GM12878 (cell line): ENCODE results near the gene ARHGAP15. TPM values are rescaled to one million over a fixed set of nuclear protein-coding genes. Genes with fewer than 3 reads are reported as not detected.

ENCODE experiments used
- ATAC-seq: fragments of 200-7000 bp; cut with Tn5 transposase; 3 replicates; pipeline ENCODE4 v1.9.1; 2020; ENCODE audit warnings: mild to moderate bottlenecking, moderate library complexity
- BruUV-seq: library from RNA; stranded (reverse); fragments of 400-500 nt; replicated peaks from 2 replicates; lab custom pipeline; 2021; lab: Mats Ljungman, UMichigan
- CTCF ChIA-PET: fragments of 300-600 bp; sonication (Branson Sonifier 250); formaldehyde crosslinking; extraction: SDS; loops from one replicate; lab custom pipeline; 2021; ENCODE audit warnings: inconsistent platforms; lab: Yijun Ruan, JAX
- POLR2A ChIA-PET: fragments of 350-600 bp; formaldehyde crosslinking; extraction: SDS; loops from one replicate; lab custom pipeline; 2021; ENCODE audit warnings: inconsistent platforms; lab: Charles Lee
- RAD21 ChIA-PET: fragments of 300-600 bp; sonication (Branson Sonifier 250); formaldehyde crosslinking; loops from one replicate; lab custom pipeline; 2023; ENCODE audit warnings: antibody characterized with exemption; ENCODE audit not compliant: unreplicated experiment; lab: Charles Lee
- SMC1A ChIA-PET: fragments of 300-600 bp; sonication (Branson Sonifier 250); formaldehyde crosslinking; loops from one replicate; lab custom pipeline; 2023; ENCODE audit not compliant: unreplicated experiment, uncharacterized antibody; lab: Charles Lee
- DNase-seq: peaks from one replicate; pipeline ENCODE4 v3.0.0-alpha.2; 2011; ENCODE audit warnings: low read depth, low spot score
- FAIRE-seq: peaks from 3 replicates; lab custom pipeline; 2011; peaks lifted over from hg19 to GRCh38; lab: Jason Lieb, UNC
- H2AFZ ChIP-seq: 2 replicates; pipeline ENCODE4 v1.6.0; 2011; ENCODE audit warnings: low read depth, low read length, control low read depth; ENCODE audit not compliant: control insufficient read depth
- H3K27ac ChIP-seq: 2 replicates; pipeline ENCODE4 v1.5.1; 2011; ENCODE audit warnings: control low read depth; ENCODE audit not compliant: control insufficient read depth, insufficient read depth
- H3K27me3 ChIP-seq, 2 experiments: replicated peaks in 1 of 2; 2 replicates each; pipeline versions ENCODE4 v1.6.0 to v1.6.1; 2011; ENCODE audit warnings: low read length in 1 of 2; ENCODE audit not compliant: control insufficient read depth in 2 of 2, insufficient read depth in 2 of 2
- H3K36me3 ChIP-seq, 2 experiments: 2 replicates each; pipeline ENCODE4 v1.5.1; 2011; ENCODE audit warnings: low read length in 1 of 2; ENCODE audit not compliant: control insufficient read depth in 2 of 2, insufficient read depth in 2 of 2
- H3K4me1 ChIP-seq: 2 replicates; pipeline ENCODE4 v1.6.1; 2011; ENCODE audit warnings: mild to moderate bottlenecking, low read length, moderate library complexity, mixed read lengths; ENCODE audit not compliant: control insufficient read depth, insufficient read depth
- H3K4me2 ChIP-seq: 2 replicates; pipeline ENCODE4 v1.6.0; 2011; ENCODE audit warnings: control low read depth; ENCODE audit not compliant: control insufficient read depth, insufficient read depth
- H3K4me3 ChIP-seq: fragments of 200-600 bp; sonication (generic); 2 replicates; pipeline ENCODE4 v1.5.1; 2016
- H3K79me2 ChIP-seq: 2 replicates; pipeline ENCODE4 v1.6.0; 2011; ENCODE audit warnings: low read length; ENCODE audit not compliant: control insufficient read depth, insufficient read depth
- H3K9ac ChIP-seq: 2 replicates; pipeline ENCODE4 v1.8.0; 2011; ENCODE audit warnings: low read length, control low read depth, mixed read lengths; ENCODE audit not compliant: control insufficient read depth, insufficient read depth
- H3K9me3 ChIP-seq: replicated peaks from 3 replicates; pipeline ENCODE4 v1.5.1; 2011; ENCODE audit warnings: mild to moderate bottlenecking, low read length; ENCODE audit not compliant: control insufficient read depth, insufficient read depth
- H4K20me1 ChIP-seq: 2 replicates; pipeline ENCODE4 v1.6.0; 2011; ENCODE audit not compliant: control insufficient read depth, insufficient read depth
- ATF7 ChIP-seq: fragments of 450-650 bp; IDR thresholded peaks from 2 replicates; pipeline ENCODE4 v1.6.1; 2016; ENCODE audit warnings: low read depth, mild to moderate bottlenecking
- BHLHE40 ChIP-seq, 2 experiments: fragments of 450-650 bp in 1 of 2; IDR thresholded peaks; 2 replicates each; pipeline ENCODE4 v1.6.1; 2011 to 2017; ENCODE audit warnings: low read depth in 2 of 2, borderline replicate concordance in 1 of 2, improper control_type of control experiment in 1 of 2, low read length in 1 of 2, mild to moderate bottlenecking in 1 of 2
- CBFB ChIP-seq: IDR thresholded peaks from 2 replicates; pipeline ENCODE4 v1.6.1; 2016; ENCODE audit warnings: antibody characterized with exemption, low read depth
- CEBPB ChIP-seq, 2 experiments: fragments of 150-350 bp in 1 of 2; IDR thresholded peaks; 2 replicates each; pipeline ENCODE4 v1.6.1; 2012 to 2014; ENCODE audit warnings: low read depth in 2 of 2, low read length in 2 of 2, borderline replicate concordance in 1 of 2, inconsistent platforms in 1 of 2
- EGR1 ChIP-seq, 2 experiments: IDR thresholded peaks; 1 replicate in 1 of 2; 2 replicates in 1 of 2; pipeline ENCODE4 v1.6.1; 2011 to 2012; ENCODE audit warnings: low read depth in 2 of 2, low read length in 2 of 2, borderline replicate concordance in 1 of 2, mild to moderate bottlenecking in 1 of 2, moderate library complexity in 1 of 2
- HDAC6 ChIP-seq: fragments of 200-600 bp; sonication (generic); IDR thresholded peaks from one replicate; pipeline ENCODE4 v1.8.0; 2017; ENCODE audit warnings: antibody characterized with exemption; ENCODE audit not compliant: unreplicated experiment
- JUNB ChIP-seq: IDR thresholded peaks from 2 replicates; pipeline ENCODE4 v1.6.1; 2016; ENCODE audit warnings: antibody characterized with exemption, mild to moderate bottlenecking
- LARP7 ChIP-seq: fragments of 450-650 bp; IDR thresholded peaks from 2 replicates; pipeline ENCODE4 v1.6.1; 2017; ENCODE audit warnings: mild to moderate bottlenecking
- MEF2A ChIP-seq: IDR thresholded peaks from 2 replicates; pipeline ENCODE4 v1.6.1; 2011; ENCODE audit warnings: low read depth, mild to moderate bottlenecking, low read length, moderate library complexity; ENCODE audit not compliant: insufficient read depth
- MEF2B ChIP-seq: fragments of 450-650 bp; IDR thresholded peaks from 2 replicates; pipeline ENCODE4 v1.6.1; 2018; ENCODE audit warnings: mild to moderate bottlenecking, moderate library complexity; ENCODE audit not compliant: partially characterized antibody, poor library complexity, severe bottlenecking
- MYC ChIP-seq: IDR thresholded peaks from 2 replicates; pipeline ENCODE4 v1.6.1; 2011; ENCODE audit warnings: mild to moderate bottlenecking, low read length, moderate library complexity, inconsistent platforms; ENCODE audit not compliant: insufficient read depth, insufficient replicate concordance, insufficient read length, severe bottlenecking
- POU2F2 ChIP-seq: IDR thresholded peaks from 3 replicates; pipeline ENCODE4 v1.6.1; 2011; ENCODE audit warnings: low read depth, mild to moderate bottlenecking, low read length, borderline replicate concordance
- SMAD1 ChIP-seq: fragments of 450-650 bp; IDR thresholded peaks from 2 replicates; pipeline ENCODE4 v1.6.1; 2018; ENCODE audit warnings: mild to moderate bottlenecking, low read depth; ENCODE audit not compliant: partially characterized antibody
- SP1 ChIP-seq: IDR thresholded peaks from one replicate; pipeline ENCODE4 v1.6.1; 2011; ENCODE audit warnings: low read depth, low read length
- SUZ12 ChIP-seq: fragments of 200-600 bp; sonication (generic); IDR thresholded peaks from one replicate; pipeline ENCODE4 v1.6.1; 2018; ENCODE audit warnings: antibody characterized with exemption, mild to moderate bottlenecking; ENCODE audit not compliant: unreplicated experiment
- TARDBP ChIP-seq: IDR thresholded peaks from 2 replicates; pipeline ENCODE4 v1.6.1; 2016; ENCODE audit warnings: borderline replicate concordance
- WGBS: methylation state at CpG from one replicate; pipeline ENCODE4 v1.1.6; 2016; ENCODE audit warnings: low lambda C conversion rate; ENCODE audit not compliant: insufficient replicate concordance, insufficient coverage; ENCODE audit errors: missing lambda C conversion rate; 5-methylcytosine and 5-hydroxymethylcytosine counted together
- in situ Hi-C: fragments of 300-500 bp; cut with MboI; formaldehyde crosslinking; loops from 9 replicates; pipeline ENCODE4 v1.14.3; 2018; ENCODE audit warnings: mixed read lengths
- intact Hi-C: fragments of 100-400 bp; cut with micrococcal nuclease; formaldehyde crosslinking; loops from one replicate; pipeline ENCODE4 v1.14.2; 2022; ENCODE audit not compliant: unreplicated experiment
- polyA plus RNA-seq, 11 experiments: library from polyadenylated mRNA; depleted of rRNA in 4 of 11; unstranded in 6 of 11; stranded (reverse) in 5 of 11; fragments of >200 nt; fragmentation: Nextera tagmentation in 4 of 11; fragmentation: Illumina TruSeq in 1 of 11; extraction: Ambion mirVana in 4 of 11; extraction: Trizol in 1 of 11; gene quantifications; 1 replicate in 1 of 11; 2 replicates in 10 of 11; pipeline versions ENCODE4 v1.2.1 to v1.2.3, GENCODE V29; 2011 to 2016; ENCODE audit warnings: inconsistent platforms in 2 of 11, missing spikeins in 2 of 11, low read depth in 1 of 11
- total RNA-seq, 4 experiments: library from RNA; depleted of rRNA in 3 of 4; stranded (reverse); fragments of >200 nt in 3 of 4; fragmentation: Illumina TruSeq in 1 of 4; extraction: Trizol in 1 of 4; gene quantifications; 2 replicates each; pipeline versions ENCODE4 v1.2.1 to v1.2.3, GENCODE V29; 2013 to 2021
- TF ChIP-seq, protein P1 (sequence below): IDR thresholded peaks from 2 replicates; pipeline ENCODE4 v1.6.1; 2012; ENCODE audit warnings: low read depth, low read length, improper control_type of control experiment
- TF ChIP-seq, protein P2 (sequence below): IDR thresholded peaks from 2 replicates; pipeline ENCODE4 v1.6.1; 2012; ENCODE audit warnings: low read length, inconsistent platforms
- TF ChIP-seq, protein P3 (sequence below): IDR thresholded peaks from 2 replicates; pipeline ENCODE4 v1.6.1; 2012; ENCODE audit warnings: low read depth, low read length, improper control_type of control experiment
- TF ChIP-seq, protein P4 (sequence below): fragments of 450-650 bp; IDR thresholded peaks from 2 replicates; pipeline ENCODE4 v1.6.1; 2017; ENCODE audit warnings: antibody characterized with exemption, mild to moderate bottlenecking, moderate library complexity

The ARHGAP15 gene
- total and polyA plus RNA-seq, 10 of the 15 experiments (the other 5 are each of a cell fraction or from before 2014, with no cell fraction given), result 38.0 to 92.6 (median 66.7) TPM

DNA sequence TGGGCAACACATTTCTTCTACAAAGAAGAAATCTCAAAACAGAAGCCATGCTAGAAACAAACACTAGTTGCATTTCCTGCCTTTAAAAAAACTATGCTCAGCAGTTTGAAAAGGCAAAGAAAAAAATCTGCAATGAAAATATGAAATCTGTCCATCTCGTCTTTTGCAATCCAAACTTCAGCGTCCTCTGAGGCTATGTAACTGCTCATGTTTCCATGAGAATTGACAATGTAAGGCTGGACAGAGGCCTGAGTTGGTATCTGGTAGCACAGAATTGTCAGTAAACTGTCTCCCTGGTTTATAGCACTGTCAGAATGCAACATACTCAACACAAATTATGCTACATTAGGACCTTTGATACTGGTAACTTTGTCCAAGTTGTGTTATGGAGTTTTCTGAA lies 429.9 kb downstream of the ARHGAP15 start:
- 0 out of 4 replicates have a peak, but pooled peaks cover 0 to 3% of the 10 kb centered on the region in 2 experiments for H3K36me3 ChIP-seq
- H3K4me1 ChIP-seq, result peaks cover 4% of the 10 kb centered on the region; the same call in 1 of the 2 replicates
- no peak for FAIRE-seq
- H2AFZ ChIP-seq, result no peak overlapping the region
- intact Hi-C loops (no loop called here), in situ Hi-C loops (no loop called here)
- H3K4me2 ChIP-seq, result no peak overlapping the region
- CTCF ChIA-PET, result interaction anchor here (1.6 kb wide), 1 partner anchor 16 kb away, joined by 3 read pairs; no protein-coding TSS in a partner anchor
- RAD21 ChIA-PET, result no interaction called here
- POLR2A ChIA-PET, result no interaction called here
- DNase-seq, result no peak
- 97% methylated on average over 2 of the region's 2 CpGs for WGBS
- H3K9me3 ChIP-seq, result no peaks in the 10 kb centered on the region
- H3K27me3 ChIP-seq, result no peaks in the 10 kb centered on the region
- no peaks in the 10 kb centered on the region for H3K79me2 ChIP-seq
- TF ChIP-seq, protein P1, sequence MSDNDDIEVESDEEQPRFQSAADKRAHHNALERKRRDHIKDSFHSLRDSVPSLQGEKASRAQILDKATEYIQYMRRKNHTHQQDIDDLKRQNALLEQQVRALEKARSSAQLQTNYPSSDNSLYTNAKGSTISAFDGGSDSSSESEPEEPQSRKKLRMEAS, result no peak
- no peak for TF ChIP-seq LARP7
- no peak for TF ChIP-seq CEBPB (IDR thresholded peaks at IDR 0.05; ENCODE audit: borderline replicate concordance in 1 of 2, low read depth in 2 of 2, low read length in 2 of 2)
- TF ChIP-seq MYC, result no peak
- no peak for TF ChIP-seq SP1
- no peak for TF ChIP-seq POU2F2
- no peak for TF ChIP-seq SMAD1
- TF ChIP-seq, protein P2, sequence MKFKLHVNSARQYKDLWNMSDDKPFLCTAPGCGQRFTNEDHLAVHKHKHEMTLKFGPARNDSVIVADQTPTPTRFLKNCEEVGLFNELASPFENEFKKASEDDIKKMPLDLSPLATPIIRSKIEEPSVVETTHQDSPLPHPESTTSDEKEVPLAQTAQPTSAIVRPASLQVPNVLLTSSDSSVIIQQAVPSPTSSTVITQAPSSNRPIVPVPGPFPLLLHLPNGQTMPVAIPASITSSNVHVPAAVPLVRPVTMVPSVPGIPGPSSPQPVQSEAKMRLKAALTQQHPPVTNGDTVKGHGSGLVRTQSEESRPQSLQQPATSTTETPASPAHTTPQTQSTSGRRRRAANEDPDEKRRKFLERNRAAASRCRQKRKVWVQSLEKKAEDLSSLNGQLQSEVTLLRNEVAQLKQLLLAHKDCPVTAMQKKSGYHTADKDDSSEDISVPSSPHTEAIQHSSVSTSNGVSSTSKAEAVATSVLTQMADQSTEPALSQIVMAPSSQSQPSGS, result no peak
- no peak for TF ChIP-seq ATF7
- TF ChIP-seq EGR1 (IDR thresholded peaks at IDR 0.05; ENCODE audit: borderline replicate concordance in 1 of 2, low read depth in 2 of 2, low read length in 2 of 2), result no peak
- no peak for TF ChIP-seq SUZ12
- no peak for TF ChIP-seq JUNB
- TF ChIP-seq, protein P3, sequence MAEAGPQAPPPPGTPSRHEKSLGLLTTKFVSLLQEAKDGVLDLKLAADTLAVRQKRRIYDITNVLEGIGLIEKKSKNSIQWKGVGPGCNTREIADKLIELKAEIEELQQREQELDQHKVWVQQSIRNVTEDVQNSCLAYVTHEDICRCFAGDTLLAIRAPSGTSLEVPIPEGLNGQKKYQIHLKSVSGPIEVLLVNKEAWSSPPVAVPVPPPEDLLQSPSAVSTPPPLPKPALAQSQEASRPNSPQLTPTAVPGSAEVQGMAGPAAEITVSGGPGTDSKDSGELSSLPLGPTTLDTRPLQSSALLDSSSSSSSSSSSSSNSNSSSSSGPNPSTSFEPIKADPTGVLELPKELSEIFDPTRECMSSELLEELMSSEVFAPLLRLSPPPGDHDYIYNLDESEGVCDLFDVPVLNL, result no peak
- TF ChIP-seq TARDBP, result no peak
- TF ChIP-seq MEF2B, result no peak
- no peak for TF ChIP-seq MEF2A
- TF ChIP-seq BHLHE40 (IDR thresholded peaks at IDR 0.05; ENCODE audit: borderline replicate concordance in 1 of 2, low read depth in 2 of 2, low read length in 1 of 2), result no peak
- TF ChIP-seq, protein P4, sequence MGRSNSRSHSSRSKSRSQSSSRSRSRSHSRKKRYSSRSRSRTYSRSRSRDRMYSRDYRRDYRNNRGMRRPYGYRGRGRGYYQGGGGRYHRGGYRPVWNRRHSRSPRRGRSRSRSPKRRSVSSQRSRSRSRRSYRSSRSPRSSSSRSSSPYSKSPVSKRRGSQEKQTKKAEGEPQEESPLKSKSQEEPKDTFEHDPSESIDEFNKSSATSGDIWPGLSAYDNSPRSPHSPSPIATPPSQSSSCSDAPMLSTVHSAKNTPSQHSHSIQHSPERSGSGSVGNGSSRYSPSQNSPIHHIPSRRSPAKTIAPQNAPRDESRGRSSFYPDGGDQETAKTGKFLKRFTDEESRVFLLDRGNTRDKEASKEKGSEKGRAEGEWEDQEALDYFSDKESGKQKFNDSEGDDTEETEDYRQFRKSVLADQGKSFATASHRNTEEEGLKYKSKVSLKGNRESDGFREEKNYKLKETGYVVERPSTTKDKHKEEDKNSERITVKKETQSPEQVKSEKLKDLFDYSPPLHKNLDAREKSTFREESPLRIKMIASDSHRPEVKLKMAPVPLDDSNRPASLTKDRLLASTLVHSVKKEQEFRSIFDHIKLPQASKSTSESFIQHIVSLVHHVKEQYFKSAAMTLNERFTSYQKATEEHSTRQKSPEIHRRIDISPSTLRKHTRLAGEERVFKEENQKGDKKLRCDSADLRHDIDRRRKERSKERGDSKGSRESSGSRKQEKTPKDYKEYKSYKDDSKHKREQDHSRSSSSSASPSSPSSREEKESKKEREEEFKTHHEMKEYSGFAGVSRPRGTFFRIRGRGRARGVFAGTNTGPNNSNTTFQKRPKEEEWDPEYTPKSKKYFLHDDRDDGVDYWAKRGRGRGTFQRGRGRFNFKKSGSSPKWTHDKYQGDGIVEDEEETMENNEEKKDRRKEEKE, result no peak
- TF ChIP-seq CBFB, result no peak
- TF ChIP-seq HDAC6, result no peak
- no peak overlapping the region for H3K9ac ChIP-seq
- no peak for ATAC-seq
- BruUV-seq, result no TSS peak
- H4K20me1 ChIP-seq, result no peaks in the 10 kb centered on the region
- H3K27ac ChIP-seq, result no peak overlapping the region
- SMC1A ChIA-PET, result no interaction called here
- no peak overlapping the region for H3K4me3 ChIP-seq
